K562 (cell line): Measurements from ENCODE around the gene ADAM10. TPM values are rescaled to one million over a fixed set of nuclear protein-coding genes. Genes with fewer than 3 reads are reported as not detected.

ENCODE experiments used
- ATAC-seq: fragments of 200-7000 bp; cut with Tn5 transposase; 3 replicates; pipeline ENCODE4 v1.9.1; 2020; ENCODE audit warnings: moderate library complexity
- BruUV-seq: library from RNA; stranded (reverse); fragments of 400-500 nt; replicated peaks from 2 replicates; lab custom pipeline; 2021; lab: Mats Ljungman, UMichigan
- CTCF ChIA-PET: fragments of 300-600 bp; formaldehyde crosslinking; extraction: SDS; loops from one replicate; lab custom pipeline; 2021; ENCODE audit warnings: low intra/inter-chr PET ratio; lab: Yijun Ruan, JAX
- POLR2A ChIA-PET: fragments of 300-600, 350-650 bp; sonication (Branson Sonifier 250); formaldehyde crosslinking; extraction: SDS; loops from one replicate; lab custom pipeline; 2021; ENCODE audit warnings: antibody characterized with exemption, inconsistent platforms; lab: Yijun Ruan, JAX
- DNase-seq, 4 experiments: peaks; one replicate each; pipeline versions ENCODE4 v3.0.0 to v3.0.0-alpha.2; 2011 to 2018; ENCODE audit warnings: low spot score in 3 of 4, mixed read lengths in 3 of 4; ENCODE audit errors: extremely low read depth in 1 of 4
- FAIRE-seq: peaks from 2 replicates; lab custom pipeline; 2011; peaks lifted over from hg19 to GRCh38; lab: Jason Lieb, UNC
- H2AFZ ChIP-seq: 2 replicates; pipeline ENCODE4 v1.6.0; 2011; ENCODE audit warnings: low read depth, low read length, control low read depth, inconsistent platforms
- H3K27ac ChIP-seq: fragments of 200-600 bp; 3 replicates; pipeline ENCODE4 v1.8.0; 2011; ENCODE audit warnings: low read depth, mild to moderate bottlenecking, control low read depth, inconsistent platforms, low read length, moderate library complexity, mixed read lengths; ENCODE audit errors: extremely low read depth
- H3K27me3 ChIP-seq, 2 experiments: fragments of 300-600 bp in 1 of 2; 2 replicates in 1 of 2; 3 replicates in 1 of 2; pipeline versions ENCODE4 v1.6.0 to v1.8.0; 2011; ENCODE audit warnings: inconsistent platforms in 2 of 2, low read length in 2 of 2, mild to moderate bottlenecking in 1 of 2, mixed read lengths in 1 of 2, moderate library complexity in 1 of 2; ENCODE audit not compliant: control insufficient read depth in 2 of 2, insufficient read depth in 2 of 2
- H3K36me3 ChIP-seq: fragments of 300-600 bp; 3 replicates; pipeline ENCODE4 v1.8.0; 2011; ENCODE audit warnings: mild to moderate bottlenecking, low read length, inconsistent platforms; ENCODE audit not compliant: control insufficient read depth, insufficient read depth
- H3K4me1 ChIP-seq, 2 experiments: fragments of 200-600 bp in 1 of 2; replicated peaks in 1 of 2; 2 replicates in 1 of 2; 3 replicates in 1 of 2; pipeline versions ENCODE4 v1.5.1 to v1.8.0; 2011; ENCODE audit warnings: inconsistent platforms in 2 of 2, low read length in 2 of 2, mild to moderate bottlenecking in 1 of 2, mixed read lengths in 1 of 2, moderate library complexity in 1 of 2; ENCODE audit not compliant: control insufficient read depth in 2 of 2, insufficient read depth in 2 of 2
- H3K4me2 ChIP-seq: 2 replicates; pipeline ENCODE4 v1.6.1; 2011; ENCODE audit warnings: low read length, control low read depth, inconsistent platforms, mixed read lengths; ENCODE audit not compliant: insufficient read depth
- H3K4me3 ChIP-seq: fragments of 200-600 bp; sonication (generic), shearing (Covaris generic); 2 replicates; pipeline ENCODE4 v1.5.1; 2016; ENCODE audit warnings: control low read depth, inconsistent platforms
- H3K79me2 ChIP-seq: fragments of 200-600 bp; 3 replicates; pipeline ENCODE4 v1.8.0; 2011; ENCODE audit warnings: low read length, inconsistent platforms; ENCODE audit not compliant: control insufficient read depth, insufficient read depth
- H3K9ac ChIP-seq, 2 experiments: 2 replicates each; pipeline versions ENCODE4 v1.6.0 to v1.6.1; 2011; ENCODE audit warnings: low read depth in 2 of 2, low read length in 2 of 2, control low read depth in 1 of 2, inconsistent platforms in 1 of 2, mild to moderate bottlenecking in 1 of 2, mixed read lengths in 1 of 2; ENCODE audit not compliant: insufficient read depth in 1 of 2
- H3K9me1 ChIP-seq: one replicate; pipeline ENCODE4 v1.6.0; 2011; ENCODE audit warnings: inconsistent platforms, mild to moderate bottlenecking, low read length, moderate library complexity; ENCODE audit not compliant: control insufficient read depth, insufficient read depth
- H3K9me3 ChIP-seq: replicated peaks from 2 replicates; pipeline ENCODE4 v1.5.1; 2011; ENCODE audit warnings: low read depth, low read length, inconsistent platforms; ENCODE audit not compliant: control insufficient read depth, insufficient read depth
- H4K20me1 ChIP-seq: replicated peaks from 2 replicates; pipeline ENCODE4 v1.6.1; 2011; ENCODE audit warnings: low read length, inconsistent platforms, mixed read lengths; ENCODE audit not compliant: control insufficient read depth, insufficient read depth
- CREM ChIP-seq: IDR thresholded peaks from 2 replicates; pipeline ENCODE4 v1.6.1; 2014; ENCODE audit warnings: antibody characterized with exemption, low read depth
- DPF2 ChIP-seq: fragments of 450-650 bp; IDR thresholded peaks from 2 replicates; pipeline ENCODE4 v1.6.1; 2016
- PATZ1 ChIP-seq: fragments of 250-450 bp; sonication (Bioruptor Pico); IDR thresholded peaks from 2 replicates; pipeline ENCODE4 v1.5.0; 2020; ENCODE audit warnings: mild to moderate bottlenecking, borderline replicate concordance
- PKNOX1 ChIP-seq: fragments of 450-650 bp; IDR thresholded peaks from 2 replicates; pipeline ENCODE4 v1.6.1; 2016
- PRPF4 ChIP-seq: fragments of 200-400 bp; formaldehyde crosslinking; IDR thresholded peaks from one replicate; pipeline ENCODE4 v1.6.1; 2017; ENCODE audit warnings: low read length, low read depth, mild to moderate bottlenecking; ENCODE audit not compliant: insufficient read depth, poor library complexity, severe bottlenecking
- ZNF785 ChIP-seq: fragments of 250-450 bp; sonication (Bioruptor Pico); IDR thresholded peaks from 2 replicates; pipeline ENCODE4 v1.4.0; 2020; ENCODE audit warnings: mild to moderate bottlenecking
- in situ Hi-C: fragments of 300-500 bp; cut with MboI; formaldehyde crosslinking; loops from 4 replicates; pipeline ENCODE4 v1.15.0; 2018; ENCODE audit warnings: inconsistent platforms, mixed read lengths
- intact Hi-C: fragments of 100-400 bp; cut with micrococcal nuclease; formaldehyde crosslinking; loops from 2 replicates; pipeline ENCODE4 v1.14.2; 2022
- polyA plus RNA-seq, 8 experiments: library from polyadenylated mRNA; depleted of rRNA in 4 of 8; stranded (reverse) in 5 of 8; unstranded in 3 of 8; fragments of >200 nt; fragmentation: Nextera tagmentation in 2 of 8; fragmentation: Illumina TruSeq in 1 of 8; extraction: Ambion mirVana in 2 of 8; extraction: Trizol in 1 of 8; gene quantifications; 2 replicates each; pipeline versions ENCODE4 v1.2.1 to v1.2.3, GENCODE V29; 2011 to 2014; ENCODE audit warnings: inconsistent platforms in 1 of 8, missing spikeins in 1 of 8
- total RNA-seq, 7 experiments: library from RNA; depleted of rRNA in 6 of 7; stranded (reverse); fragments of >200 nt in 6 of 7; fragmentation: Illumina TruSeq in 2 of 7; extraction: Trizol in 2 of 7; gene quantifications; 2 replicates each; pipeline versions ENCODE4 v1.2.1 to v1.2.3, GENCODE V29; 2011 to 2021; ENCODE audit warnings: low replicate concordance in 1 of 7

Gene ADAM10
- total and polyA plus RNA-seq, 9 of the 15 experiments (the other 6 are each of a cell fraction or from before 2014, with no cell fraction given): 11.9 to 152 (median 57.3) TPM

GRCh38 chr15:58665672-58666071 lies 83.8 kb downstream of the ADAM10 start (continued):
- no peak for TF ChIP-seq PATZ1 (CRISPR knock-in tag)
- no peak for TF ChIP-seq ZNF785 (CRISPR knock-in tag)
- TF ChIP-seq DPF2: no peak
- no peak for TF ChIP-seq PRPF4

- TF ChIP-seq PKNOX1 (peak; percentile 44), CREM (no peak)
- POLR2A ChIA-PET: interaction anchor here (0.6 kb wide), 1 partner anchor 61 kb away, joined by 3 read pairs; no protein-coding TSS in a partner anchor
- no peak overlapping the region for H3K27ac ChIP-seq
- no peak overlapping the region for H3K4me3 ChIP-seq
- no peak overlapping the region for H3K4me2 ChIP-seq
- no peak overlapping the region for H2AFZ ChIP-seq
- H3K36me3 ChIP-seq: peaks cover 29% of the 10 kb centered on the region; the same call in 2 of the 3 replicates
- H3K27me3 ChIP-seq: no peaks in the 10 kb centered on the region
- CTCF ChIA-PET: no interaction called here
- DNase-seq (no peak), ATAC-seq (no peak), FAIRE-seq (no peak)
- BruUV-seq: no TSS peak
- H3K79me2 ChIP-seq: no peaks in the 10 kb centered on the region
- in situ Hi-C loops: no loop called here
- H3K9me1 ChIP-seq: no peaks in the 10 kb centered on the region
- no peaks in the 10 kb centered on the region for H3K9me3 ChIP-seq
- H3K9ac ChIP-seq: no peak overlapping the region
- no peaks in the 10 kb centered on the region for H3K4me1 ChIP-seq
- intact Hi-C loops: no loop called here
- no peaks in the 10 kb centered on the region for H4K20me1 ChIP-seq
Measured at GRCh38 chr15:58650102-58650501, 99.4 kb downstream of the ADAM10 start.
